Measurements from ENCODE around the gene USP15.
"Not testable (repeated sequence)": the region's sequence is repeated elsewhere in the genome, so short reads cannot be mapped to it uniquely, and the experiment has no call there.

USP15 gene

GRCh38 chr12:62331306-62331705, 71.1 kb downstream of the USP15 start:
- no peak for DNase-seq (ENCODE audit: low read depth)
- TF ChIP-seq CTCF (IDR thresholded peaks at IDR 0.05; ENCODE audit: low read length, missing control alignments): no peak

GRCh38 chr12:62332598-62332997, 72.4 kb downstream of the USP15 start:
- TF ChIP-seq CTCF (IDR thresholded peaks at IDR 0.05; ENCODE audit: low read length, missing control alignments): no peak
- peak; percentile 49 for DNase-seq (ENCODE audit: low read depth)
- no peak overlapping the region for H3K4me3 ChIP-seq (replicated peaks; ENCODE audit: low read depth, low read length)

More at GRCh38 chr12:62331306-62331705, 71.1 kb downstream of the USP15 start:
- H3K4me3 ChIP-seq (replicated peaks; ENCODE audit: low read depth, low read length): no peak overlapping the region

- no peak for DNase-seq (ENCODE audit: low read depth)
- H3K4me3 ChIP-seq (replicated peaks; ENCODE audit: low read depth, low read length): no peak overlapping the region
- TF ChIP-seq CTCF (IDR thresholded peaks at IDR 0.05; ENCODE audit: low read length, missing control alignments): no peak
Measured at GRCh38 chr12:62335057-62335456, 74.9 kb downstream of the USP15 start.

- H3K4me3 ChIP-seq (replicated peaks; ENCODE audit: low read depth, low read length): no peak overlapping the region
- TF ChIP-seq CTCF (IDR thresholded peaks at IDR 0.05; ENCODE audit: low read length, missing control alignments): no peak
- DNase-seq (ENCODE audit: low read depth): no peak
Measured at GRCh38 chr12:62335796-62336195, 75.6 kb downstream of the USP15 start.

- DNase-seq (ENCODE audit: low read depth); H3K4me3 ChIP-seq (replicated peaks; ENCODE audit: low read depth, low read length): not testable (repeated sequence)
Measured at GRCh38 chr12:62337643-62338042, 77.4 kb downstream of the USP15 start.

GRCh38 chr12:62342614-62343303, 82.6 kb downstream of the USP15 start:
- not testable (repeated sequence) for H3K4me3 ChIP-seq (replicated peaks; ENCODE audit: low read depth, low read length); DNase-seq (ENCODE audit: low read depth)

GRCh38 chr12:62343304-62344120, 83.3 kb downstream of the USP15 start:
- not testable (repeated sequence) for H3K4me3 ChIP-seq (replicated peaks; ENCODE audit: low read depth, low read length); DNase-seq (ENCODE audit: low read depth)

- not testable (repeated sequence) for H3K4me3 ChIP-seq (replicated peaks; ENCODE audit: low read depth, low read length); DNase-seq (ENCODE audit: low read depth)
Measured at GRCh38 chr12:62344731-62345556, 84.7 kb downstream of the USP15 start.

Measured in fibroblast of pulmonary artery (primary cell).